Measurements from ENCODE around the gene ZMAT3.

DNA sequence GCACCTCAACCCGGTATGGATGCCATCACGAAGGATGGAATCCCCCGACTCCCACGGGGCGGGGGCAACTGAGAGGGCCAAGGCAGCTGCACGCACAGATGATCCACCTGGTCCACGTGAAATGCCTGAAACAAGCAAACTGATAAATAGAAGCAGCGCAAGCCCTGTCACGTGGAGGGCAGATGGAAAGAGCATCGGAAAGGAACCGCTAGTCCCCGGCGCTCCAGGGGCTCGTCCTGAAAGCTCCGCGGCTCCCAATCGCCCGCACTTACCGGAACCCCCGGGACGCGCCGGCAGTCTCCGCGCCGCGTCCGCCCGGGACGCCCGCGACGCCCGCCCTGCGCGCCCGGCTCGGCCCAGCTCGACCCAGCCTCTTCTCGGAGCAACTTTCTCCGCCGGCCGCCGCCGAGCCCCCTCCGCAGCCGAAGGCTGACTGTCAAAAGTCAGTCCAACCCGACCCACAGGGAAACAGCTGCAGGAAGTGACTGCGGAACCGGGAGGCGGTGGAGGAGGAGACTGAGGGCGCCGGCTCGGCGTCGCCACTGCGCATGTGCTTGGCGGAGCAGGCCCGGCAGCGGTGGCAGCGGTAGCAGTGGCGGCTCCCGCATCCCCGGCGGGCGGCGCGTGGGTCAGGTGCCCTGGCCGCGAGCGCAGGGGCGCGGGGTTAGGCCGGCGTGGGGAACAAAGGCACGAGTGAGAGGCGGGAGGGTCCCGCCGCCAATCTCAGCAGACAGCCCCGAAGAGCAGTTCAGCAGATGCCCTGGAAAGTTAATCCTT lies at the start of gene ZMAT3:
- TF ChIP-seq EZH2phosphoT487 (IDR thresholded peaks at IDR 0.05; ENCODE audit: borderline replicate concordance): no peak
- TF ChIP-seq, protein P1, sequence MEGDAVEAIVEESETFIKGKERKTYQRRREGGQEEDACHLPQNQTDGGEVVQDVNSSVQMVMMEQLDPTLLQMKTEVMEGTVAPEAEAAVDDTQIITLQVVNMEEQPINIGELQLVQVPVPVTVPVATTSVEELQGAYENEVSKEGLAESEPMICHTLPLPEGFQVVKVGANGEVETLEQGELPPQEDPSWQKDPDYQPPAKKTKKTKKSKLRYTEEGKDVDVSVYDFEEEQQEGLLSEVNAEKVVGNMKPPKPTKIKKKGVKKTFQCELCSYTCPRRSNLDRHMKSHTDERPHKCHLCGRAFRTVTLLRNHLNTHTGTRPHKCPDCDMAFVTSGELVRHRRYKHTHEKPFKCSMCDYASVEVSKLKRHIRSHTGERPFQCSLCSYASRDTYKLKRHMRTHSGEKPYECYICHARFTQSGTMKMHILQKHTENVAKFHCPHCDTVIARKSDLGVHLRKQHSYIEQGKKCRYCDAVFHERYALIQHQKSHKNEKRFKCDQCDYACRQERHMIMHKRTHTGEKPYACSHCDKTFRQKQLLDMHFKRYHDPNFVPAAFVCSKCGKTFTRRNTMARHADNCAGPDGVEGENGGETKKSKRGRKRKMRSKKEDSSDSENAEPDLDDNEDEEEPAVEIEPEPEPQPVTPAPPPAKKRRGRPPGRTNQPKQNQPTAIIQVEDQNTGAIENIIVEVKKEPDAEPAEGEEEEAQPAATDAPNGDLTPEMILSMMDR (conservative IDR thresholded peaks at IDR 0.05; ENCODE audit: low read length): no peak

Measured in Loucy (cell line).